GM21576 (cell line): ENCODE results near the gene ZNF213.

Experiments used
- ATAC-seq: cut with Tn5 transposase; IDR thresholded peaks from one replicate; pipeline ENCODE4 v1.9.1; 2021; ENCODE audit warnings: mild to moderate bottlenecking, moderate library complexity; ENCODE audit not compliant: unreplicated experiment

ZNF213 gene

DNA sequence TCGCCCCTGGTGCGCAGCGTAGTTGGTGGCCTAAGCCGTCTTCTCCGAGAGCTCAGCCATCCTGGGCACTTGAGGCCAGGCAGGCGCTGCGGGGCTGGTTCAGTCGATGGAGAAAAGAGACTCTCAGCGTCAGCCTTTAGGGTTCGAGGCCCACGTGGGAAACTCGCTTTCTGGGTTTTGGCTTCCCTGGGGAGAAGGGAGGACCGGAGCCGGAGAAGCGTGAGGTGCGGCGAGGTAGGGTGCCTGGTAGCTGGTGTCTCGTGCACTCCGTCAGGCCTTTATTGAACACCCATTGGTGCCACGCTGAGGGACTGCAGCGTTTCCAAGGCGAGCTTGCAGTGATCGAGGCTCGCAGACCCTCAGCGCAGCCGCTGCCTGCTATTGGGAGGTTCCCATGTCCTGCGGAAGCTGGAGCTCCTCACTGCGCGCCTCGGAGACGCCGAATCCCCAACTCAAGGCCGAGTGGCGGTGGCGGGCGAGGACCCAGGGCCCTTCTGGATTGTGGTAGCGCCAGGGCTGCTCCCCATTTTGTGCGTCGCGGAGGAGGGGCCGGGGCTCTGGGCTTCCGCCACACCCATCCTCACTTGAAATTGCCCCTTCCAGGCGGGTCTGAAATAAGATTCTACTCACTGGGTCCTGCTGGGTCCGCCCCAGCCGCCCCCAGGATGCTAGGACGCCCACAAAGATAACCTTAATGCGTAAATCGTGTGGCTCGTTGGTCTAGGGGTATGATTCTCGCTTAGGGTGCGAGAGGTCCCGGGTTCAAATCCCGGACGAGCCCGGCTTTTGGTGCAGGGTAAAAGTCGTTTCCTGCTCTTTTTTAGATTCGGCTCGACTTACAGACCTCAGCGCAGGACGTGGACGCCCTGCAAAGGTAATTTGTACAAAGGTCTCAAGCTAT is 54.3 kb downstream of the ZNF213 start:
- ATAC-seq: no peak

DNA sequence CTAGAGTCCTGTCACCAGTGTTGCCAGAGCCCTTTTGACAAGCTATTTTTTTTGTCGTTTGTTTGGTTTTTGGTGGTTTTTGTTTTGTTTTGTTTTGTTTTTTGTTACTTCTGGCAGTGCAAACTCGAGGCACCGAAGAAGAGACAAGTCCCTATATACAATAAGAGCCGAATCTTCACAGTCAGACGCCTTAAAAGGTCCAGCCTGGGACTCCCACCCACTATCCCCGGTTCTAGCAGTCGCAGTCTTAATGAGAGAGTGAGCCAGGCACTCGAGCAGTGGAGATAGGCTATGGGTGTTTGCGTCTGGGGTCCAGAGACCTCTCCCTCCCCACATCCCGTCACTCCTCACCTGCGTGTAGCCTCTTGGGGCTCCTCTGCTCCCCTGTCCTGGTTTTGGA is 55.0 kb downstream of the ZNF213 start:
- ATAC-seq: no peak

DNA sequence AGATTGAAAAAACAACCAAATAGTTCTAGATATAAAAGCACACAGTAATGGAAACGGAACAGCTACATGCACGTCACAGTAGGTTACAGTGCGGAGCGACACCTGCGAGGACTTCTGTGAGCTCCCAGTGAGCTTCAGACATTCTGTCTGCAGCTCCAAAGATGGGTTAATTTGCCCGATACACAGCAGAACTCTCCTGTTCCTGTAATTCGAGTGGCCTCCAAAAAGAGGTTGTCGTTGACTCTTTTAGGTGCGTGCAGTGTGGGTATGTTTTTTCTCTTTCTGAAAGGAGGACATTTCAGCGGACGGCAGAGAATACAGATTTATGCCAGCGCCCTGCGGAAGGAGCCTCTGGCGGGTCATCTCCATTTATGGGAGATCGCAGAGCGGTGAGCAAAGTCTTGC is 56.1 kb downstream of the ZNF213 start:
- ATAC-seq: no peak
